BJ (cell line): ENCODE measurements around the gene NFIX. TPM values are rescaled to one million over a fixed set of nuclear protein-coding genes. Genes with fewer than 3 reads are reported as not detected.
"Not testable (repeated sequence)": the region's sequence is repeated elsewhere in the genome, so short reads cannot be mapped to it uniquely, and the experiment has no call there.

ENCODE experiments used
- CTCF ChIA-PET: fragments of 350-600 bp; formaldehyde crosslinking; extraction: SDS; loops from one replicate; lab custom pipeline; 2021; ENCODE audit warnings: antibody characterized with exemption, inconsistent platforms; lab: Yijun Ruan, JAX
- POLR2A ChIA-PET: fragments of 300-600 bp; sonication (Branson Sonifier 250); formaldehyde crosslinking; extraction: SDS; loops from one replicate; lab custom pipeline; 2021; ENCODE audit warnings: antibody characterized with exemption; lab: Charles Lee
- DNase-seq: peaks from one replicate; pipeline ENCODE4 v3.0.0-alpha.2; 2011; ENCODE audit warnings: low read depth
- H3K27me3 ChIP-seq: 2 replicates; pipeline ENCODE4 v1.6.0; 2011; ENCODE audit warnings: low read length; ENCODE audit not compliant: control insufficient read depth, insufficient read depth
- H3K36me3 ChIP-seq: 2 replicates; pipeline ENCODE4 v1.5.1; 2011; ENCODE audit warnings: low read length; ENCODE audit not compliant: control insufficient read depth, insufficient read depth
- H3K4me3 ChIP-seq: 2 replicates; pipeline ENCODE4 v1.5.1; 2011; ENCODE audit warnings: low read depth, mild to moderate bottlenecking, control low read depth, low read length
- polyA plus RNA-seq: library from polyadenylated mRNA; depleted of rRNA; stranded (reverse); fragments of >200 nt; gene quantifications from 2 replicates; pipeline ENCODE4 v1.2.3, GENCODE V29; 2011
- TF ChIP-seq, protein P1 (sequence below): IDR thresholded peaks from 2 replicates; pipeline ENCODE4 v1.5.1; 2011; ENCODE audit warnings: low read depth, mild to moderate bottlenecking, control low read depth, inconsistent platforms, low read length, moderate library complexity; ENCODE audit not compliant: insufficient read depth

NFIX gene
- polyA plus RNA-seq, 1 experiment = 29.4 TPM

DNA sequence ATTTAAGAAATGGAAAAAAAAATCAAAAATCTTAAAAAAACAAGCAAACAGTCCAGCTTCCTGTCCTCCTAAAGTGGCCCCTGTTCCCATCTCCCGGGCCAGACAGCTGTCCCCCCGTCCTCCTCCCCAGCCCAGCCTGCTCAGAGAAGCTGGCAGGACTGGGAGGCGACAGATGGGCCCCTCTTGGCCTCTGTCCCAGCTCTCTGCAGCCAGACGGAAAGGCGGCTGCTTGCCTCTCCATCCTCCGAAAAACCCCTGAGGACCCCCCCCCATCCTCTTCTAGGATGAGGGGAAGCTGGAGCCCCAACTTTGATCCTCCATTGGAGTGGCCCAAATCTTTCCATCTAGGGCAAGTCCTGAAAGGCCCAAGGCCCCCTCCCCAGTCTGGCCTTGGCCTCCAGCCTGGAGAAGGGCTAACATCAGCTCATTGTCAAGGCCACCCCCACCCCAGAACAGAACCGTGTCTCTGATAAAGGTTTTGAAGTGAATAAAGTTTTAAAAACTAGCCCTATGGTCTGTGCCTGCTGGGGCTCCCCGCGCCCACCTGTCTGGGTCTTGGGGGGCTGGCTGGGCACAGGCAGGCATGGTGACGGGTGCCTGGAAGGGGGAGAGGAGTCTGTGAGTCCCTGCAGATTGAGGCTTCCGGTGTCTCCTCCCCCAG is 42.0 kb upstream of the NFIX start:
- CTCF ChIA-PET = interaction anchor here (5.6 kb wide), 1 partner anchor 12 kb away, joined by 76 read pairs; no protein-coding TSS in a partner anchor
- no peak for DNase-seq
- TF ChIP-seq, protein P1, sequence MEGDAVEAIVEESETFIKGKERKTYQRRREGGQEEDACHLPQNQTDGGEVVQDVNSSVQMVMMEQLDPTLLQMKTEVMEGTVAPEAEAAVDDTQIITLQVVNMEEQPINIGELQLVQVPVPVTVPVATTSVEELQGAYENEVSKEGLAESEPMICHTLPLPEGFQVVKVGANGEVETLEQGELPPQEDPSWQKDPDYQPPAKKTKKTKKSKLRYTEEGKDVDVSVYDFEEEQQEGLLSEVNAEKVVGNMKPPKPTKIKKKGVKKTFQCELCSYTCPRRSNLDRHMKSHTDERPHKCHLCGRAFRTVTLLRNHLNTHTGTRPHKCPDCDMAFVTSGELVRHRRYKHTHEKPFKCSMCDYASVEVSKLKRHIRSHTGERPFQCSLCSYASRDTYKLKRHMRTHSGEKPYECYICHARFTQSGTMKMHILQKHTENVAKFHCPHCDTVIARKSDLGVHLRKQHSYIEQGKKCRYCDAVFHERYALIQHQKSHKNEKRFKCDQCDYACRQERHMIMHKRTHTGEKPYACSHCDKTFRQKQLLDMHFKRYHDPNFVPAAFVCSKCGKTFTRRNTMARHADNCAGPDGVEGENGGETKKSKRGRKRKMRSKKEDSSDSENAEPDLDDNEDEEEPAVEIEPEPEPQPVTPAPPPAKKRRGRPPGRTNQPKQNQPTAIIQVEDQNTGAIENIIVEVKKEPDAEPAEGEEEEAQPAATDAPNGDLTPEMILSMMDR = no peak
- no peaks in the 10 kb centered on the region for H3K27me3 ChIP-seq
- H3K4me3 ChIP-seq = no peak overlapping the region
- POLR2A ChIA-PET = no interaction called here
- H3K36me3 ChIP-seq = peaks cover 46% of the 10 kb centered on the region

DNA sequence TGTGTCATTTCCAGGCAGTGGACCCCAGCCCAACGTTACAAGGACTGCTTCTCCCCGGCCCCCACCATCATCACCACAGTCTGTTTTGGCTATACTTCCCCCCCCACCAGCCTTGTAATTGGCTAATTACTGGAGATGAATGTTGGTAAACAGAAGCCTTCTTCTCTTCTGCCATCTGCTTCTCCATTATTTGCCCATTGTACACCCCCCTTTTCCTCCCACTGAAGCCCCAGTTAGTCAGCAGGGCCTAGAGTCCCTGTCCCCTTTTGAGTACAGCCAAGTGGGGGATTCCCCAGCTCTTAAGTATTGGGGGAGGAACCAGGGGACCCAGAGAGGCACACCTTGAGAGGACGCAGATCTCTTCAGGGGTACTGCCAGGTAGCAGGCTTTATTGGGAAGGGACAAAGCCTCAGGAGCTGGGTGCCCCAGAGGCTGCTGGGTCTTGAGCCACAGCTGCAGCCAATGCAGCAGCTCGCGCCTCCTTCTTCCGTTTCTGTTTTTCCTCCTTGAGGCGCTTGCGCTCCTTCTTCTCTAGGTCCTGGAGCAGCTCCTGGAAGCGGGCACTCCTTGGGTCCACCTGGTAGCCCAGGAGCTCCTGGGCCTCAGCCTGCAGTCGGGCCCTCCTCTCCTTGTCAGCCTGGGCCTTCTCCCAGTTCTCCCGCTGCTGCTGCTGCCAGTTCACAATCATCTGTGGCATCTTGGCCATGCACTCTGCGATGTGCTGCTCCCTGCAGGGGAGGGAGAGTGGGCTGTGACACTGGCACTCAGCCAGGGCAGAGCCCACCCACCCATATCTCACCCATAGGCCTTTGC is 41.3 kb upstream of the NFIX start:
- ChIA-PET CTCF (interaction anchor here (0.7 to 5.6 kb wide), 3 partner anchors 11 to 930 kb away, joined by 3 to 76 read pairs (median 4); no protein-coding TSS in a partner anchor), POLR2A (interaction anchor here (0.6 kb wide), 1 partner anchor 8 kb away, joined by 9 read pairs; no protein-coding TSS in a partner anchor)
- DNase-seq = no peak
- H3K4me3 ChIP-seq = no peak overlapping the region
- H3K36me3 ChIP-seq = peaks cover 39% of the 10 kb centered on the region
- no peaks in the 10 kb centered on the region for H3K27me3 ChIP-seq
- TF ChIP-seq, protein P1 = no peak

DNA sequence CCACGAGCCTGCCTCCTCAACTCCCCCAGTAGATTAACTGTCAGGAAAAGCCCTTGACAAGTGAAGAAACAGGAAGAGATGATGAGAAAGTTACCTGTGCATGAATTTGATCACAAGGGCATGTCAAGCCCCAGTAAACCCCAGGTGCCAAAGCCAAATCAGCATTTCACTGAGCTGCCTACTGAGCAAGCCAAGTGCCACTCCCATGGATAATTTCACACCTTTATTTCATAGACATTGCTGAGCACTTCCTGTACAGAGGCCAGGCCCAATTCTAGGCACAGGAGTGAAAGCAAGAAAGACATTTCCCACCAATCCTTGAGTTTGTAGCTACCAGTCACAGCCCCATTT is 40.7 kb upstream of the NFIX start:
- peaks cover 33% of the 10 kb centered on the region for H3K36me3 ChIP-seq
- ChIA-PET CTCF (interaction anchor here (0.7 to 5.6 kb wide), 3 partner anchors 10 to 929 kb away, joined by 3 to 76 read pairs (median 4); no protein-coding TSS in a partner anchor), POLR2A (interaction anchor here (0.6 kb wide), 1 partner anchor 8 kb away, joined by 9 read pairs; no protein-coding TSS in a partner anchor)
- TF ChIP-seq, protein P1 = no peak
- no peak for DNase-seq
- no peaks in the 10 kb centered on the region for H3K27me3 ChIP-seq
- H3K4me3 ChIP-seq = no peak overlapping the region

DNA sequence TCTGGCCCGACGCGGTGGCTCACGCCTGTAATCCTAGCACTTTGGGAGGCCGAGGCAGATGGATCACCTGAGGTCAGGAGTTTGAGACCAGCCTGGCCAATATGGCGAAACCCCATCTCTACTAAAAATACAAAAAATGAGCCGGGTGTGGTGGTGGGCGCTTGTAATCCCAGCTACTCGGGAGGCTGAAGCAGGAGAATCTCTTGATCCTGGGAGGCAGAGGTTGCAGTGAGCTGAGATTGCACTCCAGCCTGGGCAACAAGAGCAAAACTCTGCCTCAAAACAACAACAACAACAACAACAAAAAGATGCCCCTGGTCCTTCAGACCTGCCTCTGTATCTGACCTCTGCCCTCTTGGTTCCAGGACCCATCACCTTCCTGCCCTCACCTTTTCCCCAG is 39.7 kb upstream of the NFIX start:
- H3K4me3 ChIP-seq, DNase-seq, H3K27me3 ChIP-seq, POLR2A ChIA-PET: not testable (repeated sequence)
- CTCF ChIA-PET = interaction anchor here (1.0 to 5.6 kb wide), 3 partner anchors 9 to 189 kb away, joined by 3 to 76 read pairs (median 4); no protein-coding TSS in a partner anchor
- peaks cover 27% of the 10 kb centered on the region for H3K36me3 ChIP-seq

DNA sequence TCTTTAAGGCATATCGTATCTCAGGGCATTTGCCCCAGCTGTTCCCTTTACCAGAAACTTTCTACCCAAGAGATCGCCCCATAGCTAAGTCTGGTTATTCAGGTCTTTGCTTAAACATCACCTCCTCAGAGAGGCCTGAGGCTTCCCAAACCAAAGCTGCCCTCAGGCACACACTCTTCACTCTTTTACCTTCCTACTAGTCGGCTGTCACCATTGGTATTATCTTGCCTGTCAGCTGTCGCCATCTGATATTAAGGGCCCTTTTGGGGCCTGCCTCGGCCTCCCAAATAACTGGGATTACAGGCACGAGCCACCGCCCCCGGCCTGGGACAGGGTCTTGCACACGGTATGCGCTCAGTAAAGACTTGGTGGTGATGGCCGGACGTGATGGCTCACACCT is 39.3 kb upstream of the NFIX start:
- TF ChIP-seq, protein P1 = no peak
- Histone ChIP-seq H3K27me3 (no peaks in the 10 kb centered on the region), H3K4me3 (peak overlapping the region; percentile 91), H3K36me3 (peaks cover 23% of the 10 kb centered on the region)
- DNase-seq = no peak
- CTCF ChIA-PET = interaction anchor here (1.0 to 5.6 kb wide), 2 partner anchors 9 to 76 kb away, joined by 3 to 76 read pairs; no protein-coding TSS in a partner anchor
- POLR2A ChIA-PET = no interaction called here
